Fibroblast of the aortic adventitia (primary cell): Measurements from ENCODE around the gene EYS. TPM values are rescaled to one million over a fixed set of nuclear protein-coding genes. Genes with fewer than 3 reads are reported as not detected.

Source experiments
- DNase-seq: peaks from one replicate; pipeline ENCODE4 v3.0.0-alpha.2; 2010; ENCODE audit warnings: low read depth
- H3K4me3 ChIP-seq: 2 replicates; pipeline ENCODE4 v1.5.1; 2011; ENCODE audit warnings: low read depth, mild to moderate bottlenecking, control low read depth, low read length, moderate library complexity
- CTCF ChIP-seq: IDR thresholded peaks from 2 replicates; pipeline ENCODE4 v1.5.1; 2011; ENCODE audit warnings: mild to moderate bottlenecking, low read length, control low read depth, inconsistent platforms; ENCODE audit not compliant: insufficient read depth
- total RNA-seq: library from RNA; depleted of rRNA; stranded (reverse); fragments of >200 nt; gene quantifications from 2 replicates; pipeline ENCODE4 v1.2.3, GENCODE V29; 2012; ENCODE audit warnings: low replicate concordance

The EYS gene
- total RNA-seq, 1 donor: 0.09 TPM

GRCh38 chr6:63674635-63675034, 2032.4 kb downstream of the EYS start:
- H3K4me3 ChIP-seq: no peak overlapping the region
- no peak for TF ChIP-seq CTCF
- DNase-seq: no peak

GRCh38 chr6:63673692-63674091, 2033.3 kb downstream of the EYS start:
- no peak for TF ChIP-seq CTCF
- DNase-seq: no peak
- H3K4me3 ChIP-seq: no peak overlapping the region

- TF ChIP-seq CTCF: no peak
- no peak overlapping the region for H3K4me3 ChIP-seq
- no peak for DNase-seq
These were observed 2034.4 kb downstream of the EYS start for GRCh38 chr6:63672582-63673129.

- no peak for TF ChIP-seq CTCF
- no peak for DNase-seq
- H3K4me3 ChIP-seq: no peak overlapping the region
These were observed 2035.8 kb downstream of the EYS start for GRCh38 chr6:63671098-63671754.
